ENCODE data around the gene PTK6.

Gene PTK6

GRCh38 chr20:63564036-63564810 is 27.0 kb upstream of the PTK6 start:
- Histone ChIP-seq H3K36me3 (ENCODE audit: control insufficient read depth in 2 of 2, insufficient read depth in 1 of 2, low read length in 2 of 2) (peaks cover 0 to 41% of the 10 kb centered on the region in 2 experiments; a peak in 1 of 3 replicates), H3K9me3 (ENCODE audit: control insufficient read depth, insufficient read depth, low read depth, low read length) (no peaks in the 10 kb centered on the region), H3K27ac (ENCODE audit: extremely low read depth, low read depth, low read length) (no peak overlapping the region), H3K4me1 (ENCODE audit: control insufficient read depth, insufficient read depth, low read length) (no peaks in the 10 kb centered on the region), H3K4me3 (ENCODE audit: low read depth, low read length) (no peak overlapping the region)
- ChIA-PET CTCF (no interaction called here), POLR2A (no interaction called here)
- no peak for TF ChIP-seq TSHZ1 (tag by site-specific recombination; IDR thresholded peaks at IDR 0.05; ENCODE audit: borderline replicate concordance)
- no peak for TF ChIP-seq ZNF157 (tag by site-specific recombination; IDR thresholded peaks at IDR 0.05)
- no peak for TF ChIP-seq ZEB2 (tag by site-specific recombination; IDR thresholded peaks at IDR 0.05)
- no peak for TF ChIP-seq ZNF600 (tag by site-specific recombination; IDR thresholded peaks at IDR 0.05)
- no peak for TF ChIP-seq ZBTB21 (tag by site-specific recombination; IDR thresholded peaks at IDR 0.05)
- TF ChIP-seq KLF10 (tag by site-specific recombination; IDR thresholded peaks at IDR 0.05), result no peak
- TF ChIP-seq TRIM28 (IDR thresholded peaks at IDR 0.05; ENCODE audit: borderline replicate concordance, low read length), result no peak
- TF ChIP-seq AEBP2 (tag by site-specific recombination; IDR thresholded peaks at IDR 0.05; ENCODE audit: borderline replicate concordance), result no peak
- TF ChIP-seq ZNF37A (tag by site-specific recombination; IDR thresholded peaks at IDR 0.05), result no peak
- no peak for TF ChIP-seq GLIS1 (tag by site-specific recombination; IDR thresholded peaks at IDR 0.05)
- no peak for TF ChIP-seq ZNF112 (tag by site-specific recombination; IDR thresholded peaks at IDR 0.05)
- no peak for TF ChIP-seq PRDM4 (tag by site-specific recombination; IDR thresholded peaks at IDR 0.05)
- TF ChIP-seq ZNF324 (tag by site-specific recombination; IDR thresholded peaks at IDR 0.05), result no peak
- no peak for TF ChIP-seq ZNF704 (tag by site-specific recombination; IDR thresholded peaks at IDR 0.05)
- TF ChIP-seq KLF8 (tag by site-specific recombination; IDR thresholded peaks at IDR 0.05), result no peak
- no peak for TF ChIP-seq TCF7L2 (IDR thresholded peaks at IDR 0.05; ENCODE audit: borderline replicate concordance, low read depth, low read length)
- TF ChIP-seq ZNF292 (tag by site-specific recombination; IDR thresholded peaks at IDR 0.05; ENCODE audit: borderline replicate concordance, low read depth), result no peak
- no peak for TF ChIP-seq CTCF (tag by site-specific recombination; IDR thresholded peaks at IDR 0.05)
- TF ChIP-seq ZNF416 (tag by site-specific recombination; IDR thresholded peaks at IDR 0.05), result no peak

Measured in HEK293 (cell line).